ENCODE data around the gene UBE2G2.

The UBE2G2 gene

GRCh38 chr21:44847261-44848056, 45.8 kb upstream of the UBE2G2 start:
- no peak overlapping the region for H3K4me3 ChIP-seq (ENCODE audit: low read depth, low read length)
- no peak for TF ChIP-seq CTCF (conservative IDR thresholded peaks at IDR 0.05; ENCODE audit: low read depth, low read length)
- DNase-seq (ENCODE audit: low read depth): no peak

GRCh38 chr21:44846485-44847260, 45.1 kb upstream of the UBE2G2 start:
- DNase-seq (ENCODE audit: low read depth): no peak
- H3K4me3 ChIP-seq (ENCODE audit: low read depth, low read length): no peak overlapping the region
- TF ChIP-seq CTCF (conservative IDR thresholded peaks at IDR 0.05; ENCODE audit: low read depth, low read length): no peak

GRCh38 chr21:44846224-44846484, 44.5 kb upstream of the UBE2G2 start:
- DNase-seq (ENCODE audit: low read depth): peak; percentile 30
- TF ChIP-seq CTCF (conservative IDR thresholded peaks at IDR 0.05; ENCODE audit: low read depth, low read length): no peak
- H3K4me3 ChIP-seq (ENCODE audit: low read depth, low read length): peak overlapping the region; percentile 44

- peak overlapping the region; percentile 44 for H3K4me3 ChIP-seq (ENCODE audit: low read depth, low read length)
- peak; percentile 72 for DNase-seq (ENCODE audit: low read depth)
- TF ChIP-seq CTCF (conservative IDR thresholded peaks at IDR 0.05; ENCODE audit: low read depth, low read length): peak; percentile 56
Measured at GRCh38 chr21:44845418-44846223, 44.0 kb upstream of the UBE2G2 start.

GRCh38 chr21:44844256-44844655, 42.6 kb upstream of the UBE2G2 start:
- no peak for DNase-seq (ENCODE audit: low read depth)
- H3K4me3 ChIP-seq (ENCODE audit: low read depth, low read length): no peak overlapping the region
- TF ChIP-seq CTCF (conservative IDR thresholded peaks at IDR 0.05; ENCODE audit: low read depth, low read length): no peak

GRCh38 chr21:44842721-44843445, 41.3 kb upstream of the UBE2G2 start:
- no peak for TF ChIP-seq CTCF (conservative IDR thresholded peaks at IDR 0.05; ENCODE audit: low read depth, low read length)
- no peak overlapping the region for H3K4me3 ChIP-seq (ENCODE audit: low read depth, low read length)
- no peak for DNase-seq (ENCODE audit: low read depth)
